ENCODE measurements around the gene FAM13A.
A peak's percentile ranks its signal among the peaks of the same experiment; 100 is the strongest.

The FAM13A gene

GRCh38 chr4:88737307-88737941, 319.6 kb downstream of the FAM13A start:
- peak; percentile 27 for DNase-seq

GRCh38 chr4:88736264-88736663, 320.7 kb downstream of the FAM13A start:
- no peak for DNase-seq

- DNase-seq = no peak
Observed at GRCh38 chr4:88735564-88735963, 321.4 kb downstream of the FAM13A start.

GRCh38 chr4:88734403-88734949, 322.5 kb downstream of the FAM13A start:
- no peak for DNase-seq

- no peak for DNase-seq
Observed at GRCh38 chr4:88732714-88733368, 324.1 kb downstream of the FAM13A start.

- no peak for DNase-seq
Observed at GRCh38 chr4:88731381-88731780, 325.6 kb downstream of the FAM13A start.

GRCh38 chr4:88730811-88731210, 326.2 kb downstream of the FAM13A start:
- DNase-seq = no peak

GRCh38 chr4:88729146-88729760, 327.7 kb downstream of the FAM13A start:
- no peak for DNase-seq

- DNase-seq = no peak
Observed at GRCh38 chr4:88728146-88728545, 328.8 kb downstream of the FAM13A start.

GRCh38 chr4:88725986-88726385, 331.0 kb downstream of the FAM13A start:
- no peak for DNase-seq

GRCh38 chr4:88725143-88725542, 331.8 kb downstream of the FAM13A start:
- no peak for DNase-seq

GRCh38 chr4:88724406-88724805, 332.6 kb downstream of the FAM13A start:
- no peak for DNase-seq

- DNase-seq = no peak
Observed at GRCh38 chr4:88722828-88723227, 334.2 kb downstream of the FAM13A start.

- DNase-seq = no peak
Observed at GRCh38 chr4:88722276-88722780, 334.7 kb downstream of the FAM13A start.

- DNase-seq = no peak
Observed at GRCh38 chr4:88720451-88721428, 336.2 kb downstream of the FAM13A start.

- no peak for DNase-seq
Observed at GRCh38 chr4:88719381-88719780, 337.6 kb downstream of the FAM13A start.

GRCh38 chr4:88718098-88718497, 338.9 kb downstream of the FAM13A start:
- DNase-seq = no peak

GRCh38 chr4:88713782-88714181, 343.2 kb downstream of the FAM13A start:
- no peak for DNase-seq

GRCh38 chr4:88709989-88710388, 347.0 kb downstream of the FAM13A start:
- no peak for DNase-seq

- no peak for DNase-seq
Observed at GRCh38 chr4:88706574-88706973, 350.4 kb downstream of the FAM13A start.

- DNase-seq = no peak
Observed at GRCh38 chr4:88705805-88706492, 351.0 kb downstream of the FAM13A start.

GRCh38 chr4:88705223-88705622, 351.8 kb downstream of the FAM13A start:
- no peak for DNase-seq
